GM12891 (cell line): ENCODE results near the gene BOD1L2.

ENCODE experiments used
- POLR2A ChIP-seq: IDR thresholded peaks from 2 replicates; pipeline ENCODE4 v1.6.1; 2011; ENCODE audit warnings: low read depth, low read length, control low read depth
- POLR2AphosphoS5 ChIP-seq: IDR thresholded peaks from 2 replicates; pipeline ENCODE4 v1.6.1; 2011; ENCODE audit warnings: low read depth, low read length, control low read depth
- POU2F2 ChIP-seq: IDR thresholded peaks from 2 replicates; pipeline ENCODE4 v1.6.1; 2011; ENCODE audit warnings: low read depth, mild to moderate bottlenecking, control low read depth, low read length, moderate library complexity
- SPI1 ChIP-seq: IDR thresholded peaks from 2 replicates; pipeline ENCODE4 v1.6.1; 2011; ENCODE audit warnings: low read depth, low read length, control low read depth
- TAF1 ChIP-seq: IDR thresholded peaks from 2 replicates; pipeline ENCODE4 v1.6.1; 2011; ENCODE audit warnings: low read depth, low read length, control low read depth

GRCh38 chr18:57194622-57195021 is 47.7 kb downstream of the BOD1L2 start:
- TF ChIP-seq POLR2AphosphoS5 (no peak), POLR2A (no peak), POU2F2 (no peak), SPI1 (no peak), TAF1 (no peak)
